SU-DHL-6 (cell line): ENCODE measurements around the gene ZXDC.

Source experiments
- H2AFZ ChIP-seq: fragments of 200-600 bp; sonication (generic); 2 replicates; pipeline ENCODE4 v1.6.1; 2014; ENCODE audit warnings: low read depth, mild to moderate bottlenecking, moderate library complexity, mixed read lengths, antibody characterized with exemption, low read length; ENCODE audit not compliant: severe bottlenecking
- H3F3A ChIP-seq: fragments of 200-600 bp; shearing (Covaris generic); 2 replicates; pipeline ENCODE4 v1.6.0; 2016; ENCODE audit warnings: antibody characterized with exemption, mild to moderate bottlenecking; ENCODE audit not compliant: insufficient read depth
- H3K27ac ChIP-seq: fragments of 200-600 bp; sonication (generic); 2 replicates; pipeline ENCODE4 v1.5.1; 2016; ENCODE audit warnings: low read depth, mild to moderate bottlenecking, low read length, moderate library complexity, mixed read lengths
- H3K27me3 ChIP-seq: fragments of 200-600 bp; sonication (generic), shearing (Covaris generic); 2 replicates; pipeline ENCODE4 v1.6.0; 2014; ENCODE audit warnings: mild to moderate bottlenecking, low read length
- H3K36me3 ChIP-seq: fragments of 200-600 bp; sonication (generic); 2 replicates; pipeline ENCODE4 v1.6.1; 2014; ENCODE audit warnings: mild to moderate bottlenecking, low read length, mixed read lengths
- H3K4me2 ChIP-seq: fragments of 300-600, 200-600 bp; shearing (Covaris generic), sonication (generic); 2 replicates; pipeline ENCODE4 v1.6.0; 2014; ENCODE audit warnings: low read length, low read depth, mild to moderate bottlenecking; ENCODE audit not compliant: poor library complexity, severe bottlenecking
- H3K4me3 ChIP-seq: fragments of 200-600 bp; sonication (generic); 2 replicates; pipeline ENCODE4 v1.5.1; 2014; ENCODE audit warnings: antibody characterized with exemption, low read length, mild to moderate bottlenecking, mixed read lengths; ENCODE audit not compliant: insufficient read depth, poor library complexity, severe bottlenecking
- H3K79me2 ChIP-seq: fragments of 200-600 bp; sonication (generic); 2 replicates; pipeline ENCODE4 v1.6.1; 2014; ENCODE audit warnings: mild to moderate bottlenecking, low read length, moderate library complexity; ENCODE audit not compliant: insufficient read depth
- H3K9ac ChIP-seq: fragments of 200-600 bp; sonication (generic); 2 replicates; pipeline ENCODE4 v1.7.0; 2014; ENCODE audit warnings: mild to moderate bottlenecking, low read length
- H3K9me2 ChIP-seq: fragments of 200-600 bp; sonication (generic); replicated peaks from 2 replicates; pipeline ENCODE4 v1.6.1; 2014; ENCODE audit warnings: low read length; ENCODE audit not compliant: insufficient read depth
- H3K9me3 ChIP-seq: fragments of 200-600 bp; sonication (generic); 2 replicates; pipeline ENCODE4 v1.6.1; 2014; ENCODE audit warnings: low read length, mixed read lengths; ENCODE audit not compliant: insufficient read depth
- H4K20me1 ChIP-seq: fragments of 200-600 bp; sonication (generic); 2 replicates; pipeline ENCODE4 v1.6.1; 2014; ENCODE audit warnings: low read depth, mild to moderate bottlenecking, antibody characterized with exemption, low read length, moderate library complexity, mixed read lengths
- EZH2phosphoT487 ChIP-seq: fragments of 200-600 bp; sonication (generic), shearing (Covaris generic); conservative IDR thresholded peaks from 2 replicates; pipeline ENCODE4 v1.6.1; 2018; ENCODE audit warnings: mild to moderate bottlenecking, antibody characterized with exemption, low read length, moderate library complexity, mixed read lengths
- TF ChIP-seq, protein P1 (sequence below): fragments of 200-600 bp; sonication (generic); IDR thresholded peaks from one replicate; pipeline ENCODE4 v1.5.1; 2017; ENCODE audit warnings: antibody characterized with exemption, mild to moderate bottlenecking, low read length, moderate library complexity; ENCODE audit not compliant: insufficient read depth, poor library complexity, severe bottlenecking

Gene ZXDC

DNA sequence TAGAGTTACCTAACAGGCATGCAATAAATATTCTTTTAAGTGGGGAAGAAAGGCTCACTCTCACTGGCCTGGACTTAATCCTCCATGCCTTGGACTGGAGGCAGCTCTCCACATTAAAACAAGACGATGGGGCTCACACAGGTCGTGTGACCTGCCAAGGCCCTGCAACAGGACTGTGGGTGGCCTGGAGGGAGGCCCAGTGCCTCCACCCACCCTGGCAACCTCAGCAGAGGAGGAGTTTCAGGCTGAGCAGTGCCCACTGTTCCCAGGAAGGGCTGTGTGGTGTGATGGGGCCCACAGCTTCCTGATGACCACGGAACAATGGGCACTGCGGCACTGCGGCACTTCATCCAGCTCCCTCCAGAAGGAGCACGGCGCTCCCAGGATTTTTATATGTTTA is 36.3 kb upstream of the ZXDC start:
- no peak for TF ChIP-seq EZH2phosphoT487
- TF ChIP-seq, protein P1, sequence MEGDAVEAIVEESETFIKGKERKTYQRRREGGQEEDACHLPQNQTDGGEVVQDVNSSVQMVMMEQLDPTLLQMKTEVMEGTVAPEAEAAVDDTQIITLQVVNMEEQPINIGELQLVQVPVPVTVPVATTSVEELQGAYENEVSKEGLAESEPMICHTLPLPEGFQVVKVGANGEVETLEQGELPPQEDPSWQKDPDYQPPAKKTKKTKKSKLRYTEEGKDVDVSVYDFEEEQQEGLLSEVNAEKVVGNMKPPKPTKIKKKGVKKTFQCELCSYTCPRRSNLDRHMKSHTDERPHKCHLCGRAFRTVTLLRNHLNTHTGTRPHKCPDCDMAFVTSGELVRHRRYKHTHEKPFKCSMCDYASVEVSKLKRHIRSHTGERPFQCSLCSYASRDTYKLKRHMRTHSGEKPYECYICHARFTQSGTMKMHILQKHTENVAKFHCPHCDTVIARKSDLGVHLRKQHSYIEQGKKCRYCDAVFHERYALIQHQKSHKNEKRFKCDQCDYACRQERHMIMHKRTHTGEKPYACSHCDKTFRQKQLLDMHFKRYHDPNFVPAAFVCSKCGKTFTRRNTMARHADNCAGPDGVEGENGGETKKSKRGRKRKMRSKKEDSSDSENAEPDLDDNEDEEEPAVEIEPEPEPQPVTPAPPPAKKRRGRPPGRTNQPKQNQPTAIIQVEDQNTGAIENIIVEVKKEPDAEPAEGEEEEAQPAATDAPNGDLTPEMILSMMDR = no peak

DNA sequence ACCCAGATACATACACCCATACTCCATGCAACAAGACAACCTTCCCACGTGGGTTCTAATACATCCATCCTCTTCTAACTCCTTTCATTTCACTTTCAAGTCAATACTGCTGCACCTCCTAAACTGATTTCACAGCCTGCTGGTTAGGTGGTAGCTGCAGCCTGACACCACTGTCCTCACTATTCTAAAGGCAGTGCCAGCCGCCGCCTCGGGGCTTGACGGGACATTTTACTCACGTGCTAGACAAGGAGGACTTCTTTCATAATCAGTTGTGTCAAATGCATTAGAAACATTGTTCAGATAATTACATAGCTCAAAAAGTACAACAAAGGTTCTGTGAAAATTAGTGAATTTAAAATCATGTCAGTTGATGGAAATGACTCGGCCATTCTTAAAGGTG is 35.6 kb upstream of the ZXDC start:
- Histone ChIP-seq H3K27ac (no peak overlapping the region), H3K27me3 (no peaks in the 10 kb centered on the region), H3K79me2 (no peaks in the 10 kb centered on the region), H3K9me2 (no peaks in the 10 kb centered on the region), H3F3A (no peaks in the 10 kb centered on the region), H3K36me3 (no peaks in the 10 kb centered on the region), H3K4me3 (no peak overlapping the region), H4K20me1 (no peaks in the 10 kb centered on the region), H2AFZ (no peak overlapping the region), H3K4me2 (no peak overlapping the region), H3K9ac (no peak overlapping the region), H3K9me3 (no peaks in the 10 kb centered on the region)
- TF ChIP-seq, protein P1 = no peak
- TF ChIP-seq EZH2phosphoT487 = no peak

More for the DNA sequence above, 36.3 kb upstream of the ZXDC start:
- Histone ChIP-seq H4K20me1 (no peaks in the 10 kb centered on the region), H3K9ac (no peak overlapping the region), H3K4me3 (no peak overlapping the region), H2AFZ (no peak overlapping the region), H3K27ac (no peak overlapping the region), H3K79me2 (no peaks in the 10 kb centered on the region), H3K9me2 (no peaks in the 10 kb centered on the region), H3F3A (no peaks in the 10 kb centered on the region), H3K36me3 (no peaks in the 10 kb centered on the region), H3K27me3 (no peaks in the 10 kb centered on the region), H3K4me2 (no peak overlapping the region), H3K9me3 (no peaks in the 10 kb centered on the region)

DNA sequence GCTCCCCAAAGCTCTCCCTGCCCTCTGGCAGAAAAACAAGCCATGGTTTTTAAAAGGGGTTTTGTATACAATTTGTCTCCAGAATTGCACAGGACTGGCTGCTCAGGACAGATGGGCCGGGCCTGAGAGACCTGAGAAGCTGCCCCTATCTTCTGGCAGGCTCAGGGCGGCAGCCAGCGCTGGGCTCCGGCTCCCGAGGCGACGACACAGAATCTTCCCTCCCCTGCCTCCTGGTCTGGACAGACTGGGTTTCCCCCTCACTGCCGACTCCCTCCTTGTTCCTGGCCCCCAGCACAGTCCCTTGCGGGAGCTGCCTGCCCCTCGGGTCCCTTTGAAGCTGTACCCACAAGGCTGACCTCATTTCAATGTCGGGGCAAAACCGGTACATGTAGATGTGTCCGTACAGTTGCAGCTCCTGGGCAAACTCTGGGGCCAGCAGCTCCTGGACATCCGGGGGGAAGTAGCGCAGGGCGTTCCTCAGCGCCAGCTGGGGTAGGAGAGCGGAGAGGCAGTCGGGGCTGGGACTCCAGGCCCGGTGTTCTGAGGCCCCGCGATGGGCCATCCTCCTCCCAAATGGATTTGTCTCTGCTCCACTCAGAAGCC is 34.7 kb upstream of the ZXDC start:
- H3F3A ChIP-seq = no peaks in the 10 kb centered on the region
- no peaks in the 10 kb centered on the region for H3K27me3 ChIP-seq
- H3K9me2 ChIP-seq = no peaks in the 10 kb centered on the region
- H2AFZ ChIP-seq = no peak overlapping the region
- no peak overlapping the region for H3K4me3 ChIP-seq
- H3K4me2 ChIP-seq = no peak overlapping the region
- no peak overlapping the region for H3K27ac ChIP-seq
- H3K9me3 ChIP-seq = no peaks in the 10 kb centered on the region
- H3K36me3 ChIP-seq = no peaks in the 10 kb centered on the region
- TF ChIP-seq EZH2phosphoT487 = no peak
- TF ChIP-seq, protein P1 = no peak
- H4K20me1 ChIP-seq = no peaks in the 10 kb centered on the region
- H3K79me2 ChIP-seq = no peaks in the 10 kb centered on the region
- H3K9ac ChIP-seq = no peak overlapping the region
